Muscle of back (tissue), 13 donors: Measurements from ENCODE around the gene HELZ2. TPM values are rescaled to one million over a fixed set of nuclear protein-coding genes. Genes with fewer than 3 reads are reported as not detected.
"Not testable (repeated sequence)": the region's sequence is repeated elsewhere in the genome, so short reads cannot be mapped to it uniquely, and the experiment has no call there.

Source experiments
- DNase-seq, 3 donors: peaks; one replicate each; pipeline versions ENCODE4 v3.0.0 to v3.0.0-alpha.2; 2013
- long read RNA-seq, 9 donors: transcript quantifications; one replicate each; lab custom pipeline, GENCODE V29; 2026
- polyA plus RNA-seq, 10 donors: library from polyadenylated mRNA; unstranded; fragments of 120-200 nt; gene quantifications; one replicate each; pipeline ENCODE4 v1.2.1, GENCODE V29; 2013; ENCODE audit not compliant: insufficient read length in 10 of 10

The HELZ2 gene, protein sequence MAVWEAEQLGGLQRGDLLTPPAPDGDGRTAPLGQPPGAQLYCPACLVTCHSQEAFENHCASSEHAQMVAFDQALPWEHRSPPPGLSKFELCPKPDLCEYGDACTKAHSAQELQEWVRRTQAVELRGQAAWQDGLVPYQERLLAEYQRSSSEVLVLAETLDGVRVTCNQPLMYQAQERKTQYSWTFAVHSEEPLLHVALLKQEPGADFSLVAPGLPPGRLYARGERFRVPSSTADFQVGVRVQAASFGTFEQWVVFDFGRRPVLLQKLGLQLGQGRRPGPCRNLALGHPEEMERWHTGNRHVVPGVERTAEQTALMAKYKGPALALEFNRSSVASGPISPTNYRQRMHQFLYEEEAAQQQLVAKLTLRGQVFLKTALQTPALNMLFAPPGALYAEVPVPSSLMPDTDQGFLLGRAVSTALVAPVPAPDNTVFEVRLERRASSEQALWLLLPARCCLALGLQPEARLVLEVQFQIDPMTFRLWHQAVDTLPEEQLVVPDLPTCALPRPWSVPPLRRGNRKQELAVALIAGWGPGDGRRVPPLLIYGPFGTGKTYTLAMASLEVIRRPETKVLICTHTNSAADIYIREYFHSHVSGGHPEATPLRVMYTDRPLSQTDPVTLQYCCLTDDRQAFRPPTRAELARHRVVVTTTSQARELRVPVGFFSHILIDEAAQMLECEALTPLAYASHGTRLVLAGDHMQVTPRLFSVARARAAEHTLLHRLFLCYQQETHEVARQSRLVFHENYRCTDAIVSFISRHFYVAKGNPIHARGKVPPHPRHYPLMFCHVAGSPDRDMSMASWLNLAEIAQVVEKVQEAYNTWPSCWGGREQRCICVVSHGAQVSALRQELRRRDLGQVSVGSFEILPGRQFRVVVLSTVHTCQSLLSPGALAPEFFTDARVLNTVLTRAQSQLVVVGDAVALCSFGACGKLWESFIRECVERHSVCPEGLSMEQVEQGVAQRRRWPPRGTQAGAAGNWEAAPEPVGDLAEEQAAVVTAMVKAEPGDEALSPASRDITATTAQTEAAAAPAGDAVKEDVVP (N-terminal part only)
- 10 to 100 TPM in 1 of 10 donors, 1 to 10 TPM in 9; 5.2 to 11.1 (median 6.8) TPM for polyA plus RNA-seq
- long read RNA-seq, donor 1: 0 reads
- long read RNA-seq, donor 2: 0 reads
- long read RNA-seq, donor 3: 0 reads
- long read RNA-seq, donor 4: 0 reads
- long read RNA-seq, donor 5, partial matches to known transcripts: 0 of 1 reads
- long read RNA-seq, donor 5, other reads (novel, unspliced or antisense): 0 of 1 reads
- long read RNA-seq, donor 6: 0 reads
- long read RNA-seq, donor 7, partial matches to known transcripts: 0 of 1 reads
- long read RNA-seq, donor 7, other reads (novel, unspliced or antisense): 0 of 1 reads
- long read RNA-seq, donor 8: 0 reads
- long read RNA-seq, donor 9: 0 reads

DNA sequence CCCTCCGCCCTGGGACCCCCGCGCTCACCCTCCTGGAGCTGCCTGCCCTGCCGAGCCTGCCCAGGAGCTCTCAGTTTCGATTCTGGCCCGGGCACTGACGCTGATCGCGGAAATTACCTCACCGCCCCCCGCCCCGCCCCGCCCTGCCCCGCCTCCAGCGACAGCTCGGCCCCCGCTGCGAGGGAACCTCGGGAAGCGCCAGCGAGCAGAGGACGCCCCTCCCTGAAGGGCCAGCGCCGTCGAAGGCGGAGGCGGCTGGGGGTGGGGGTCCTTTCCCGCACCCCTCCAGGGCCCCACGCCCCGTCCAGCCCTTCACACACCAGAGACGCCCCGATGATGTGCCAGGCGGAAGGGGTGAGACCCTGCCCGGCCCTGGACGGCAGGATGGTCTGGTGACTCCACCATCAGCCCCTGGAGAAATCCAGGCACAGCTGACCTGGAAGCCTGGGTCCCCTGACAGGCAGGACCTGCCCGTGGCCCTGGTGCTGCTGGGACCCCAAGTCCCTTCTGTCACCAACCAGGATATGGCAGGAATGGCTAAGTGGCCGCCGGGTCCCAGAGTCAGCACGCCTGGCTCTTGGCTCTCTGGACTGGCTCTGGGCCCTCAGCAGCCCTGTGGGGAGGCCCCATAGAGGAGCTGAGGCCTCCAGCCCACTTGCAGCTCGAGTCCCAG is at the start of gene HELZ2:
TSS of gene HELZ2 (minus strand) at position 84 of the 673 bp plus-strand sequence. CDS start 1,854 bp downstream, outside the sequence.
- DNase-seq: peak in 2 of 3 donors; percentile 71 to 82

DNA sequence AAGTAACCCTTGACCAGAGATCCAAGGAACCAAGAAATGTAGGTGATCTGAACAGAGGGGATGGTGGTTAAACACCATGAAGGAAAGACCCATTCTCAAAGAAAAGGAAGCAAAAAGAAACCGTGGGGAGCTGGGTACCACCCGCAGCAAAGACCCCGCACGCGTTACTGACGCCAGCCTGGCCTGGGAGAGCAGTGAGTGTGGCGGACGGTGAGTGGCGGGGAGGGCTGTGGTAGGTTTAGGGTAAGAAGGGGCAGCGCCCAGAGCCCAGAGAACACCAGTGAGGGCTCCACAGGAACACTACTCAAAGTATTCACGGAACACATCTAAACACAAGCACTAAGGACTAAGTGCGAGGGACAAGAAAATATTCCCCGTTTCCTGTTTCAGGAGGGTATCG is 48.7 kb upstream of the HELZ2 start:
- no peak for DNase-seq

DNA sequence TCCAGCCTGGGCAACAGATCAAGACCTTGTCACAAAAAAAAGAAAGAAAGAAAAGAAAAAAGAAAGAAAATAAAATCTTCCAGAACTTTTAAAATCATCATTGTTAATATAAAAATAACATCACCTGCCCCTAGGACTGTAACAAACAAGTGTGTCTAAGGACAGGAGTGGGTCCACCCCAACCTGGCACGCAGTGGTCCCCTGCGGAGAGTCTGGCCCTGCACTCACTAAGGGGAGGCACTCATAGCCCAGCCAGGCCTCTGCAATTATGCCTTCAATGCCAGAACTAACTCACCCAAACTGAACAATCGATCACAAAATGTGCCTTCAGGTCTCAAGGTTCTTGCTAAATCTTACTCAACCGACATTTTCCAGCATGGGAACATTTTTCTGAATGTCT is 48.1 kb upstream of the HELZ2 start:
- no peak for DNase-seq

DNA sequence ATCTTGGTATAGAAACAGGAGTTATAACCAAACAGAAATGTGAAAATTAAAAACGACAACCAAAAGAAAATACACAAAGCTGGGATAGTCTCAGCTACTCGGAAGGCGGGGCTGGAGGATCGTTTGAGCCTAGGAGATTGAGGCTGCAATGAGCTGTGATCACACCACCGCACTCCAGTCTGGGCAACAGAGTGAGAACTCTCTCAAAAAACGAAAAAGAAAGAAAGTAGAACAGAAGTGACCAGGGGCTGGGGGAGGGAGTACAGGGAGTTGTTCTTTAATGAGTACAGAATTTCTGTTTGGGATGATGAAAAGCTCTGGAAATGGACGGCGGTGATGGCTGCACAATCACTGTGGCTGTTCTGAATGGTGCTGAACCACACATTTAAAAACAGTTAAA is 47.0 kb upstream of the HELZ2 start:
- DNase-seq: no peak

DNA sequence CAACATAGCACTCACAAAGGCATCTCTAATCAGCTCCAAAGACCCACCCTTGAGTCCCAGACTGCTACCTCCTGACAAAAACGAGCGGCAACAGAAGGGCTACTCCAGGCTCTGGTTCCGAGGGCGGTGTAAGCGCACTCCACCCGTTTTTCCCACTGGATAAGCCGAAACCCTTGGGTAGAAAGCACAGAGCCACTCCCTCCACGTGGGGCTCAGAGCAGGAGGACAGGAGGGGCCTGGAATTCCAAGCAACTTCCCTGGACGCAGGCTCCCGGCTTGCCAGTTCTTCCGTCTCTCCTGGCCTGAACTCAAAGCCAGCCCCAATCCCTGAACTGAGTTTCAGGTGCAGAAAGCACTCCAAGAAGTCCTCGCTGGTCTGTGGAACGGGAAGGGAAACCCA is 45.5 kb upstream of the HELZ2 start:
- no peak for DNase-seq

DNA sequence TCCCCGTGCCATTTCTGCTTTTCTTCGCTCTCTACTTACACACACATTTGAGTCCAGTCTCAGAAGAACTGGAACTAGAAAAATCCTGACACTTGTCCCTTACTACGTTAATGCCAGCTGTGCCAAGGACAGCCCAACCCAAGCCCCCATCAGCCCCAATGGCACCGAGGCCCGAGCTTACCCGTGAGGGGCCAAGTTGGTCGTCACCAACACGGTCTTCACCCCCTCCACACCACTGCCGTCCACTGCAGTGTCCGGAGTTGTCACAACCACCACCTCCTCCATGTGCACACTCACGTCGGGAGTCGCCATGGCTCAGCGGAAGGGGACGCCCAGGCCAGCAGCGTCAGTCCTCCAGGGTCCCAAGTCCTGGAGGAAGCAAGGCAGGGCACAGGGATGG is 45.0 kb upstream of the HELZ2 start:
- no peak for DNase-seq

DNA sequence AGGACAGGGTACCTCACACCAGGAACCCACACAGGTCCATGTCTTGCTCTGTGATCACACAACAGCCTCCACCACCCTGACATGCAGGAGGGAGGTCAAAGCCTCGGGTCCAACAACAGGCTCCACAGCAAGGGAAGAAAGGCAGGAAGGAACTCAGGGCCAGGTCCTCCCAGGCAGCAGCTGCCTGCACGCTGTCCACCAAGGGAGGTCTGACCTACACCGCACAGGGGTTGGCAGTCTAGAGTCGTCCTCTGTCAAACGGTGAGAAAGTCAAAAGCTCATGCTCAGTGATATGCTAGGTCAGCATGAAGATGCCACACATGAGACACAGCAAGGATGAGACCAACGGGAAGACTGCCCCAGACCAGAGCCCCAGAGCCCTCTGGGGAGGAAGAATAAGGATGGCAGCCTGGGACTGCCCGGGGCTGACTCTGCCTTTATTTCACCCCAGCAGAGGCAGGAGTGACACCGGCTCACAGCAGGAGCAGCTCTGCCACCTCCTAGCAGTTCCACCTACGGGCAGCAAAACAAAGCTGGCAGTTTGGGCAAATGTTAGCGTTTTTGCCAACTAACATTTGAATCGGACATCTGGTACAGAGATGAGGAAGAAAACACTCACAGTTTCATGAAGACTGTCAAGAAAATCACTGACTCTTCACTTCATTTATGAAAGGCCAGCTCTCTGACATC is 44.4 kb upstream of the HELZ2 start:
- no peak for DNase-seq

DNA sequence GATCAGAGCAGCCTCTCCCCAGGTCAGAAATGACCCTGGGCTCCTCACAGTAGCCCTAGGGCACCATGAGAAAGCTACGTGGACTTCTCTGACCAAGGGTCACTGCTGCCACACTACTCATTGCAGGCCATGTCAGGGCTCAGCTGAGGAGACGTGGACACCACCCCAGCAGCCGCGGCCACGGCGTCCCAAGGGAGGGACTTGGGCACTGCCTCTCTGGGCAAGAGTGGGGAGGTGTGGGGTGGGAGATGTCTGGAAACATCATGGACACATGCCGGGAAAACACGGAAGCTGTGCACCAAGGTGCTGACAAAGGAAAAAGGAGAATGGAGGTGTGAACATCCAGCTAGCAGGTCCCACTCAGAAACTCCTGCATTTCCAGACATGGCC is 43.8 kb upstream of the HELZ2 start:
- DNase-seq: no peak

DNA sequence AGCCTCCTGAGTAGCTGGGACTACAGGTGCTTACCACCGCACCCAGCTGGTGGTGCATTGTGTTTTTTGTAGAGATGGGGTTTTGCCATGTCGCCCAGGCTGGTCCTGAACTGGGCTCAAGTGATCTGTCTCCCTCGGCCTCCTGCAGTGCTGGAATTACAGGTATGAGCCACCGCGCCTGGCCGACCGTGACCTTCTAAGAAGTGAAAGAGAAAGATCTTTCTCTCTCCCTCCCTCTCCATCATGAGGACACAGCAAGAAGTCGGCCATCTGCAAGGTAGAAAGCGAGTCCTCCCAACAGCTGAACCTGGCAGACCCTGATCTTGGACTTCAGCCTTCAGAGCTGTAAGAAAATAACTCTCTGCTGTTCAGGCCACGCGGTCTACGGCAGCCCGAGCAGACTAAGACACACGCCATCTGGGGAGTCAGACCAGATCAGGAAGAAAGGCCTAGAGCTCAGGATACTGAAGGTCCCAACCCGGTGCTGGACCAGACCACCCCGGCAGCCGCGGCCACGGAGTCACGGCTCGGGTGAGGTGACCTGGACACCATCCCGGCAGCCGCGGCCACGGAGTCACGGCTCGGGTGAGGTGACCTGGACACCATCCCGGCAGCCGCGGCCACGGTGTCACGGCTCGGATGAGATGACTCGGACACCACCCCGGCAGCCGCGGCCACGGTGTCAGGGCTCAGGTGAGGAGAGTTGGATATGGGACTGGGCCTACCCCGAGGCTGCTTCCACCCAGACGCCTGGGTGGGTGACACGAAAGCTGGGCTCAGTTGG is 43.2 kb upstream of the HELZ2 start:
- no peak for DNase-seq

DNA sequence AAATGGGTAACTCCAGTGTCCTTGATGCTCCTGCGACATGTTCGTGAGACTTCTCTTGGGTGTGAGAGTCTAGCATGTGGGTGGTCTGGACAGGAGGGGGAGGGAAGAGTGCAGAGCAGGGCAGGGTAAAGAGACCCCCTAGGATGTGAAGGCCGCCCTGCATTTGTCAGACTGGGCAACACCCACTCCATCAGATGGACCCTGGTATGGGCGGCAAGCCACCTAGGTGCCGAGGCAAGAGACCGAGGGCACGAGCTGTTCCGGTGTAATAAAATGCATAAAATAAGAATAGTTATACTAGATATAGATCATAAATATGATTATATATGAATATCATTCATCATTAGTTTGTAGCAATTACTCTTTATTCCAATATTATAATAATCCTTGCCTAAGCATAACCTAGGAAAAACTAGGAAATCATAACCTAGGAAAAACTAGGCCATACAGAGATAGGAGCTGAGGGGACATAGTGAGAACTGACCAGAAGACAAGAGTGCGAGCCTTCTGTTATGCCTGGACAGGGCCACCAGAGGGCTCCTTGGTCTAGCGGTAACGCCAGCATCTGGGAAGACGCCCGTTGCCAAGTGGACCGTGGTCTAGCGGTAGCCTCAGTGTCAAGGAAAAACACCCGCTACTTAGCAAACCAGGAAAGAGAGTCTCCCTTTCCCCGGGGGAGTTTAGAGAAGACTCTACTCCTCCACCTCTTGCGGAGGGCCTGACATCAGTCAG is 40.0 kb upstream of the HELZ2 start:
- DNase-seq: not testable (repeated sequence)

DNA sequence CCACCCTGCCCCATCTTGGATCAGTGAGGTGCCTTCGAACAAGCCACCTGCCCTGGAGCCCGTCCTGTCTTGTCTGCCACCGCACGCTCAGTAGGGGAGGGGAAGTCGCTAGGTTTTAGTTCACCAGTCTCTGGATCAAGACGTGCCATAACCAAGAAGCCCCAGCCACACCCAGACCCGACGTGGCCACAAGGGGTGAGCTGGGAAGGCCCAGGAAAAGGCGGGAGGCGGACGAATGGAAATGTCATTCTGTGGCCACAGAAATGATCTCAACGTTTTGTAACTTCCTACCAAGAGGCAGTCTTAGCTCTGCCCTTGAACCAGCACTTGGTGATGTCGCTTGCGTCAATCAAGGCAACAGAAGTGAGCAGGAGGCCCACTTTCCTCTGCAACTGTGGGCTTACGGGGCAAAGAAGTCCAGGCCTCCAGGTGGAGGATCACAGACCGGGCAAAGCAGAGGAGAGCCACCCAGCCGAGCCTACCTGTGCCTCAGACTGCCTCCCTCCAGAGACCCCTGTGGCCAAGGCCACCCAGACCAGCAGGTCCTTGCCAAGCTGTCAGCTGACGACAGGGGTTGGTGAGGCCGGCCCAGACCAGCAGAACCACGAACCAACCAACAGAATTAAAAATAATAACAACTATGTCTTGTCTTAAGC is 38.4 kb upstream of the HELZ2 start:
- no peak for DNase-seq

DNA sequence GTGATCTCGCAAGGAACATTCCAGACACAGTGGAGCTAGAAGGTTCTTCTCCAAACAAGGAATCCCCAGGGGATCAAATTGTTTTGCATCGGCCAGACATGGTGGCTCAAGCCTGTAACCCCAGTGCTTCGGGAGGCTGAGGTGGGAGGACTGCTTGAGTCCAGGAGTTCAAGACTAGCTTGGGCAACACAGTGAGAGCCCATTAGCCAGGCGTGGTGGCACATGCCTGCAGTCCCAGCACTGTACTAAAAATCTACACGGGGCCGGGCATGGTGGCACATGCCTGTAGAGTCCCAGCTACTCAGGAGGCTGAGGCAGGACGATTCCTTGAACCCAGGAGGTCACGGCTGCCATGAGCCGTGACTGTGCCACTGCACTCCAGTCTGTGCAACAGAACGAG is 37.6 kb upstream of the HELZ2 start:
- DNase-seq: no peak

DNA sequence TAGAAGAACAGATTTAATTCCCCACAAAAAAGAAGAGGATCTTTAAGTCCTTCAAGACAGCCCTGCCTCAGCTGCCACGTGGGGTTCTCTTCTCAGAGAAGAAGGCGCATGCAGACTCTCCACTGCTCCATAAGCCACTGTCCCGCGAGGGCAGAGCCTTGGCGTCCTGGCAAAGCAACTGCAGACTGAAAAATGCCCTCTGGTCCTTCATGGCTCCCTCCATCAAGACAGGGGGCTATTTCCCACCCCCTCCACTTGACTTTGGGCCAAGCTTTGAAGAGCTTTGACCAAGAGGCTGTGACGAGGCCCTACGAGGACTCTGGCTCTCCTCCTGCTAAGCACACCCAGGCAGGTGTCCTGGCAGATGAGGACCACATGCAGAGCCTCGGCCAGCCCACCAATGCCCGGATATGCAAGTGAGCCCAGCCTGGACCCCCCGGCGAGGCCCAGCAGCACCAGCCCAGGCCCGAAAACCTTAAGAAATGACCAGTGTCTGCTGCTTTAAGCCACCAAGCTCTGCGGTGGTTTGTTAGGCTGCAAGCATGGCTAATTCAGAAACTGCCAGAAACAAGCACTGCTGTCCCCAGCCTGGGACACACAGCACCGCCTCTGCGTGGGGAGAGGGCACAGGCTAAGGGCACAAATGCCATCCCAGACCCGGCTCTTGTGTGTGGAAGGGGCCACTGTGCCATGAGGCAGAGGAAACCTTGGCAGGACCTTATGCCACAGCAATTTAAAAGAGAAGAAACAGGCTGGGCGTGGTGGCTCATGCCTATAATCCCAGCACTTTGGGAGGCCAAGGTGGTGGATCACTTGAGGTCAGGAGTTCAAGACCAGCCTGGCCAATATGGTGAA is 36.8 kb upstream of the HELZ2 start:
- no peak for DNase-seq

DNA sequence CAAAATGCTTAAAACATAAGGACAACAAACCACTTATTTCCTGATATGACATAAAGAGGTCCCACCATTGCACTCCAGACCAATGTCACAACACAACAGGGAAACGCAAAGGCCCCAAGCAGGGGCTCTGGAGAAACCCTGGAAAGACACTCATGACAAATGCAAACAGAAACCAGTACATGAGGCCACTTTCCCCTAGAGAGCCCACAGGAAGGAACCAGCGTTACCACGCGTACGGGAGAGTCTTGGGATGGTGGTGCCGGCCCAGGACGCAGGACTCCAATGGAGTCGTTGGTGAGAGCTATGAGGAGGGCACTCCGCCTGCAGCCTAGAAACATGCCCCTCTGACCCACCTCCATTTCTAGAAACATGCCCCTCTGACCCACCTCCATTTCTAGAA is 32.6 kb upstream of the HELZ2 start:
- DNase-seq: no peak

DNA sequence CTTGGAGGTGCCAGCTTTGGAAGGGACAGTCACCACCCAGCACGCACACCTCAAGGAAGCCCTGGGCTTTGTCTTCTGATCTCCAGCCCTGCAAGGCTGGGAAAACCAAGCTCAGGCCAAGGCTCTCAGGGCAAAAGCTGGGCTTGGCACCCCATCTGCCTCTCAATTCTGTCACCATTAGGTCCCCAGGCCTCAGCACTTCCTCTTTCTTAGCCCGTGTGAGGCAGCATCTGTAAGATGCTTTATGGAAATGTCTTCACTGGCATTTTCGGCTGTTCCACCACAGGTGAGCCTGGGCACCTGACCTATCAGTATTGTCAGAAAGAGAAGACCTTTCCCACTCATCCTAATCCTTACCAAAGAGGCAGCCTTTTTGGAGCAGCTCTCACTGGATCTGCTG is 28.3 kb upstream of the HELZ2 start:
- no peak for DNase-seq

DNA sequence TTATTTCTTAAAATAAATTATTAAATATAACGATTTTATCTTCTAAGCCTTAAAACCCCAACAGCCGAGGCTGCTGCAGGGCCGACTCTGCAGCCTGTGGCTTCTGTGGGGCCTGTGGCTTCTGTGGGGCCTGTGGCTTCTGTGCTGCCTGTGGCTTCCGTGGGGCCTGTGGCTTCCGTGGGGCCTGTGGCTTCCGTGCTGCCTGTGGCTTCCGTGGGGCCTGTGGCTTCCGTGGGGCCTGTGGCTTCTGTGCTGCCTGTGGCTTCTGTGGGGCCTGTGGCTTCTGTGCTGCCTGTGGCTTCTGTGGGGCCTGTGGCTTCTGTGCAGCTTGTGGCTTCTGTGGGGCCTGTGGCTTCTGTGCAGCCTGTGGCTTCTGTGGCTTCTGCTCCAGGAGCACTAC is 27.6 kb upstream of the HELZ2 start:
- not testable (repeated sequence) for DNase-seq

DNA sequence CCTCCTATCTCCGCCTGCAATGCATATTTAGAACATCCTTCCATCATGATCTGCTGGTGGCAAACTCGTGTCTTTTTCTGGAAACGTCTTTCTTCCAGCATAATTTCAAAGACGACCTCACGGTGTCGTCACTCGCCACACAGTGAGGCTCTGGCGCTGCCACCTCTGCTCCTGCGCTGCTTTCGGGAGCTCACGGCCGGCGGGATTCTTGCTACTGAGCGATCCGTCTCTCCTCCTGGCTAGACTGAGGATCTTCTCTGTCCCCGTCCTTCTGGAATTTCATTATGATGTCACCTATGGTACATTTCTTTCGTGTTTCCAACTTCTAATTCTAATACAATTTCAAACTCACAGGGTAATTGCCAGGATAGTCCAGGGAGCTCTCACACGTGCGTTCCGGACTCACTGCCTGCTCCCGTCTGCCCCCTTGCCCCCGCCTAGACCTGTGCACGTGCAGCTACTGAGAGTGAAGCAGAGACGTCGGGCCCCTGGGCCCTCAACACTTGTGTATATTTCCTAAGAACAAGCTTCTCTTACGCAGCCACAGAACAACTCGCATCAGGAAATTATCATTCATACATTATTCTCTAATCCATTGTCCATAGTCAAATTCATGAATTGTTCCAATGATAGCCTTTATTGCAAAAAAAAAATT is 25.5 kb upstream of the HELZ2 start:
- no peak for DNase-seq
